Astrocyte of the spinal cord (primary cell): ENCODE measurements around the gene SCN8A.

Source experiments
- DNase-seq: peaks from one replicate; pipeline ENCODE4 v3.0.0; 2011; ENCODE audit warnings: low read depth, low spot score
- H3K4me3 ChIP-seq: 2 replicates; pipeline ENCODE4 v1.5.1; 2011; ENCODE audit warnings: low read depth, mild to moderate bottlenecking, low read length, moderate library complexity
- CTCF ChIP-seq: IDR thresholded peaks from 2 replicates; pipeline ENCODE4 v1.5.1; 2012; ENCODE audit warnings: low read depth, mild to moderate bottlenecking, low read length, inconsistent platforms
- in situ Hi-C: cut with HindIII; loops from 2 replicates; pipeline ENCODE4 v1.10.0; 2017; ENCODE audit warnings: low sequenced_read_pairs

Gene SCN8A

GRCh38 chr12:51755251-51755650 is 164.2 kb downstream of the SCN8A start:
- DNase-seq = no peak
- in situ Hi-C loops = no loop called here
- no peak for TF ChIP-seq CTCF

GRCh38 chr12:51759175-51759574 is 168.1 kb downstream of the SCN8A start:
- in situ Hi-C loops = no loop called here
- TF ChIP-seq CTCF = no peak
- no peak for DNase-seq
- H3K4me3 ChIP-seq = no peak overlapping the region

More at GRCh38 chr12:51755251-51755650, 164.2 kb downstream of the SCN8A start:
- H3K4me3 ChIP-seq = no peak overlapping the region

- in situ Hi-C loops = no loop called here
- DNase-seq = no peak
Measured at GRCh38 chr12:51759695-51760094, 168.7 kb downstream of the SCN8A start.

GRCh38 chr12:51760231-51760630 is 169.2 kb downstream of the SCN8A start:
- no peak overlapping the region for H3K4me3 ChIP-seq
- DNase-seq = no peak
- no peak for TF ChIP-seq CTCF
- in situ Hi-C loops = no loop called here

More at GRCh38 chr12:51759695-51760094, 168.7 kb downstream of the SCN8A start:
- TF ChIP-seq CTCF = no peak
- no peak overlapping the region for H3K4me3 ChIP-seq

- H3K4me3 ChIP-seq = no peak overlapping the region
- no peak for TF ChIP-seq CTCF
- no peak for DNase-seq
- in situ Hi-C loops = no loop called here
Measured at GRCh38 chr12:51763743-51764142, 172.7 kb downstream of the SCN8A start.

GRCh38 chr12:51766067-51766676 is 175.1 kb downstream of the SCN8A start:
- no peak for DNase-seq
- H3K4me3 ChIP-seq = no peak overlapping the region
- in situ Hi-C loops = no loop called here
- no peak for TF ChIP-seq CTCF

- no peak overlapping the region for H3K4me3 ChIP-seq
- DNase-seq = no peak
- TF ChIP-seq CTCF = no peak
- in situ Hi-C loops = no loop called here
Measured at GRCh38 chr12:51771008-51771407, 180.0 kb downstream of the SCN8A start.
